GM19240 (cell line): ENCODE data around the gene TRMT61B.

ENCODE experiments used
- DNase-seq: peaks from one replicate; pipeline ENCODE4 v3.0.0; 2011; ENCODE audit warnings: low spot score; ENCODE audit not compliant: insufficient read length

TRMT61B gene

GRCh38 chr2:28870146-28870891 lies at the start of gene TRMT61B:
TRMT61B (minus strand) TSS chr2:28870309; CDS start chr2:28870277, 32 bp downstream.
- peak; percentile 90 for DNase-seq

GRCh38 chr2:28915939-28916338 lies 45.8 kb upstream of the TRMT61B start:
- DNase-seq = no peak

DNA sequence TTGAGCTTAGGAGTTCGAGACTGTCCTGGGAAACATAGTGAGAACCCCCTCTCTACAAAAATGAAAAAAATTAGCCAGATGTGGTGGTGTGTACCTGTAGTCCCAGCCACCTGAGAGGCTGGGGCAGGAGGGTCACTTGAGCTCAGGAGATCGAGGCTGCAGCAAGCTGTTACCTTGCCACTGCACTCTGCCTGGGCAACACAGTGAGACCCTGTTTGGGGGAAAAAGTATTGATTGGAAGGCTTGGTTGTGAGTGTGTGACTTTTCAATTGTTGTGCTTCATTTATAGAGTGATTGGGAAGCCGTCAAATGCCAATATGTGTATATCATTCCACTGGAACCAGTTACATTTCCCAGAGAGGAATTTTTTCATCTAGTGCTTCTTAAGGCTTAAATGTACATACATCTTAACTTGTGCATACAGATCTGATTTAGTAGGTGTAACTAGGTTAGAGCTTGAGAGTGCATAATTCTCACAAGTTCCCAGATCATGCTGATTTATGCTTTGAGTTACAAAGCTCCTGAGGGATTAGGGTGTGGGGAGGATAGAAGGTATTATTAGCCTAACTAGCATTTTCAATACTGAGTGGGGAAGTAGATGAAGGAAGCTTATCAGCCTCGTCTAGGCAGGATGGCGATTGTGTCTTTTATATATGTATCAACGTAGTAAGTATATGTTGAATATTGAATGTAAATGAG lies 39.7 kb upstream of the TRMT61B start:
- DNase-seq = no peak

- no peak for DNase-seq
Observed at GRCh38 chr2:28908172-28908571, 38.1 kb upstream of the TRMT61B start.

DNA sequence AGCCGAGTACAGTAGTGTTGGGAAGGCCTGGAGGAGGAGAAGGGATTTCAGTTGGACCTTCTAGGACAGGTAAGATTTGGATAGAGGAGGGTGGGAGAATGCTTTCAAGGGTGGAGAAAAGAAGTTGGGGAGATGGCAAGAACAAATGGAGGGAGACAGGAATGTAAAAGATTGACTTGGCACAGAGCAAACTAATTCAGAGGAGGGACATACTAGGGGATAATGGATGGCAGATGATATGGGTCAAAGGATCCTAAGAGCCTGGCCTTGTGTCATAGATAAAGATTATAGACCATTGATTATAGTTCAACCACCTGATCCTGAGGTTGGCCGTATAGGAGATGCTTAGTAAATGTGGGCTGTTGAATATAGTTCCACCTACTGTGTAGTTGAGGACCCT lies 36.7 kb upstream of the TRMT61B start:
- DNase-seq = no peak

DNA sequence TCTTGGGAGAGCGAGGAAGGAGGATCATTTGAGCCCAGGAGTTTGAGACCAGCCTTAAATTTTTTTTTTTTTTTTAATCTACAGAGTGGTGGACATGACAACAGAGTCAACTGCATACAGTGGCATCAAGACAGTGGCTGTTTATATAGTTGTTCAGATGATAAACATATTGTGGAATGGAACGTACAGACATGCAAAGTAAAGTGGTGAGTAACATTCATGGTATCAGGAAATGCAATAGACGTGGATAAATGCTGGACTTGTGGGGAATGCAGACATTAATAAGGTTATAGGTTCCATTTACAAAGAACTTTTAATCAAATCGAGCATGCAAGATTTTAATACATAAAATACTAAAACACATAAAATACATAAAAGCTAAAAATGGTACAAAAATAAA lies 36.3 kb upstream of the TRMT61B start:
- no peak for DNase-seq

- no peak for DNase-seq
Observed at GRCh38 chr2:28905533-28905932, 35.4 kb upstream of the TRMT61B start.

GRCh38 chr2:28904802-28905457 lies 34.8 kb upstream of the TRMT61B start:
- DNase-seq = no peak

DNA sequence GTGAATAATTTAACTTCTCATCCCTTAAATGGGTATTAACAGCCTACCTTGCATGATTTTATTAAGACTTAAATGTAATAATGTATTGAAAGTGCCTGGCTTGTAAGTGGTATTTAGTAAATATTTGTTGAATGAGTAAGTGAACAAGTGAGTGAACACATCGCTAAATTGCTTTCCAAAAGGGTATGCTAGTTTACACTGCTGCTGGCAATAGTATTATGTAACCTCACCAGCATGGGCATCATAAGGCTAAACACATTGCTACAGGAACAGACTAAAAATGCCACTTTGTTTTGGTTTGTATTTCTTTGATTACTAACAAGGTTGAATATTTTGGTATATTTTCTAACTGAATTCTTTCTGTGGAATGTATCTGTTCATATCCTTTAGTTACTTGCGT lies 34.2 kb upstream of the TRMT61B start:
- DNase-seq = no peak

- DNase-seq = no peak
Observed at GRCh38 chr2:28902584-28902983, 32.5 kb upstream of the TRMT61B start.

DNA sequence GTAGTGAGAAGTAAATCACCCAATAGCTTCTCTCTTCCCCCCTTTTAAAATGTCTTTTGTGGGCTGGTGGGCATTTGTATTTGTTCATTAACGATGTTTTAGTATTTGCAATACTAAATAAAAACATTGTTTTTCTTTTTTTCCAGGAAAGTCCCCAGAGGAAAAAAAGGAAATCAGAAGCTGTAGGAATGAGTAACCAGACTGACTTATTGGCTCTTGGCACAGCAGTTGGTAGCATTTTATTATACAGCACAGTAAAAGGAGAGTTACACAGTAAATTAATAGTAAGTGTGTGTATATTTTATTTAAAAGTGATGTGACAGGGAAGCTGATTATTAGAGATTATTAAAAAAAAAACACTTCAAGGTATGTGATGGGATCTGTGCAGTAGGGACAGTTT lies 31.7 kb upstream of the TRMT61B start:
- no peak for DNase-seq

DNA sequence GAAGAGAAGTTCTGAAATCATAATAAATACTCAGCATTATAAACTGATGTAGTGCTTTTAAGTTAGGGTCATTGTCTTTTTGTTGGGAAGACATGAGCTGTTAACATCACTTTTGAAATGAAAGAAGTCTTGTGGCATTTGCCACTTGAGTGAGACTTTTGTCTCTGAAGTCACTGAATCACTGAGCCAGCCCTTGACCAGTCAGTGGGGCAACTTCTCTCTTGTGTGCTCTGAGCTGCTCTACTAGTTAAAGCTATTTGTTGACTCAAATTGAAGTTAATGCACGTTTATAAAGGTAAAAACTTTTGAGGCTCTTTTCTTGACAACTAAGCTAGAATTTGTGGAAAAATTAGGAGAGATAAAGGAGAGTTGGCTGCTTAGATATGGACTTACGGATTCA lies 31.1 kb upstream of the TRMT61B start:
- DNase-seq = no peak

DNA sequence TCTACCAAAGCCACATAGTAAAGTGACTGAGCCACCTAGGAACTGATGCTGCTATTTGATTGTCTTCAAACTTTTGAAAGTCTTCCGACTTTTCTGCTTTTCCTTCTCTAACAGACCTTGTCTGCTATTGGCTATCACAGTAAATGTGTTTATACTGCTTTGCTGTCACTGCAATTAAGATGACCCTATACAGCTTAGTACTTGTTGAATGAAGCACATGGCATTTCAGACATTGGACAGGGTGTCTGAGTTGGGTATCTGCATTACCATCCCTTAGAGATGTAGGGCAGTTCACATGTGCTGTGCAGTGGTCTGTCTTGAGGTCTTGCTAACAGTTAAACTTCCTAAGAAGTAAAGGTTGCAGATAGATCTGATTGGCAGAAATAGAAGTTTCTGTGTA lies 27.9 kb upstream of the TRMT61B start:
- no peak for DNase-seq

DNA sequence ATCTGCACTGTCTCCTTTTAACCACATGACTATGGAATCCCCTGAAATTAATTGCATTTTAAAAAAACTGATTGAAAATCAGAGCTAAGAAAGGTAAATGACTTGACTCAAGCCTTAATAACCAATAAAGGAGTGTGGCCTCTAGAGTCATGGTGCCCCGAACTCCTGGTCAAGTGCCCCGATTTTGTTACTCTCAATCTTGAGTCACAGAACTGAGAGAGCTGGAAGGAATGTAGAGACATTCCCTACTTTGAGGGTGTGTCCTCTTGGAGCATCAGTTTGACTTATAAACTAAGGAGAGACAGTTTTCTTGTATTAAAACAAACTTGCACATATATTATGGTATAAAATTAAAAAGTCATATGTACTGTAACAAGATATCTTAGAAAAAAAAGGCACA lies 26.8 kb upstream of the TRMT61B start:
- no peak for DNase-seq

DNA sequence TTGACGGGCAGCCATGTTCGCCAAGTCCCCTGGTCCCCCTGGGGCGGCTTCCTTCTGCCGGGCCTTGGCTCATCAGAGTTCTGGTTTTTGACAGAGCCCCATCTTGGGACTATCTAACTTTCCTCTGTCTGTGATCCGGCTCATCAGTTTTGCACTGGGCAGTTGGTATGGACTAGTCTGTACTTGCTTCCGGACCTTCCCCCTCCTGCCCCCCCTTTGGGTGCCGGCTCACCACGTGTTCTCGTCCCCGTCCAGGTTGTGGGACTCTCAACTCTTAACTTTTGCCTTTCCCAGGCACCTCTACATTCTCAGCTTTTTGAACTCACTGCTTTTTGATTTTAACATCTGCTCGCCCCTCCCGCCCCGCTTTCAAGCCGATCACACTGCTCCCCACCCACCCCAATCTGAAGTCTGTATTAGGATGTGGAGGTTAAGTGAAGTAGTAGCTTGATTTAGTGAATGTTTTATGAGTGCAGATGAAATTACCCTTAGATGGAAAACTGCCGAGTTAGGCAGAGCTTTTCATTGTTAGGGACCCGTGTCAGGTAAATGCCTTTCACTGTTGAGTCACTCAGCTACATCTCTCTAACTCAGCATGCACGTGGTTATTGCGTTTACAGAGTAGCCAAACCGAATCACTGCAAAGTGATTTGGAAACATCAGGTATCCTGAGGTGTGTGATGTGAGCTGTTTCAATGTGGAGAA lies 25.2 kb upstream of the TRMT61B start:
- no peak for DNase-seq

- DNase-seq = peak; percentile 88
Observed at GRCh38 chr2:28894470-28895188, 24.5 kb upstream of the TRMT61B start, which contains the start of gene WDR43. WDR43 (plus strand) TSS chr2:28894667; CDS start chr2:28894699, 32 bp downstream.

DNA sequence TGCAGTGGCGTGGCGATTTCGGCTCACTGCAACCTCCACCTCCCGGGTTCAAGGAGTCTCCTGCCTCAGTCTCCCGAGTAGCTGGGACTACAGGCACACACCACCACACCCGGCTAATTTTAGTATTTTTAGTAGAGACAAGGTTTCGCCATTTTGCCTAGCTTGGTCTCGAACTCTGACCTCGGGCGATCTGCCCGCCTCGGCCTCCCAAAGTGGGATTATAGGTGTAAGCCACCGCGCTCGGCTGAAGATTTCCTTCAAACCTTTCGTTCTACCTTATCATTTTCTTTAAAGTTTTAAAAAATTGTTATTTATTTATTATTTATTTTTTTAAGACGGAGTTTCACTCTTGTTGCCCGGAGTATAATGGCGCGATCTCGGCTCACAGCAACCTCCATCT lies 23.4 kb upstream of the TRMT61B start:
- no peak for DNase-seq

DNA sequence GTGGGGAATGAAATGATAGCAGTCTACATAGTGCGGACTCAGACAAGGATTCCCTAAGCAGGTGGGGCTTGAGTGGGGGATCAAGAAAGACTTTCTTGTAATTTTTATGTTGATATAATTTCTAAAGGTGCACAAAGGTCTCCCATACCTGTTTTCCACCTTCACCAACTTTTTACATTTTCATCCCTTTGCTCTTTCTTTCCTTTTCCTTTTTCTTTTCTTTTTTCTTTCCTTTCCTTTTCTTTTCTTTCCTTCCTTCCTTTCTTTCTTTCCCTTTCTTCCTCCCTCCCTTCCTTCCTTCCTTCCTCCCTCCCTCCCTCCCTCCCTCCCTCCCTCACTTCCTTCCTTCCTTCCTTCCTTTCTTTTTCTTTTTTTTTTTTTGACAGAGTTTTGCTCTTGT lies 10.1 kb upstream of the TRMT61B start:
- DNase-seq = no peak

DNA sequence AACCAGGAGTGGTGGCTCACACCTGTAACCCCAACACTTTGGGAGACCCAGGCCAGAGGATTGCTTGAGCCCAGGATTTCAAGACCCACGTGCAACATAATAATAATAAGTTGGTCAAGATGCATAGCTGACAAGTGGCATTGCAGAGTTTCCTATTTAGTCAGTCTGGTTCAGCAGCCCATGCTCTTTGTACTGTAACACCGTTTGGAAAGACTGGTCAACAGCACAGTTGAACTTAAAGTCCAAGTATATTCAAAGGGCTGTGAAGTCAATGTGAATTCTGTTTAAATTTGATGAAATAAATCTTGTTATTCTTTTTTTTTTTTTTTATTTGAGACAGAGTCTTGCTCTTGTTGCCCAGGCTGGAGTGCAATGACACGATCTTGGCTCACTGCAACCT lies 1.5 kb upstream of the TRMT61B start:
- no peak for DNase-seq

GRCh38 chr2:28869494-28870145 lies 489 bp downstream of the TRMT61B start:
- peak; percentile 2 for DNase-seq

DNA sequence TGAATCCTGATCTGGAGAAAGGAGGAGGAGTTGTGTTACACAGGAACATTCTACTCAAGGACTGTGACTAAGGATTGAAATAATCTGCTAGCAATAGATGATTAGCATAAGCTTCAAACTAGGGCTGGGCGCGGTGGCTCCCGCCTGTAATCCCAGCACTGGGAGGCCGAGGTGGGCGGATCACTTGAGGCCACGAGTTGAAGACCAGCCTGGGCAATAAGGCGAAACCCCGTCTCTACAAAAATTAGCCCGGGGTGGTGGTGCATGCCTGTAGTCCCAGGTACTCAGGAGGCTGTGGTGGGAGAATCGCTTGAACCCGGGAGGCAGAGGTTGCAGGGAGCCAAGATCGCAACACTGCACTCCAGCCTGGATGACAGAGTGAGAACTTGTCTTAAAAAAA lies 1.5 kb downstream of the TRMT61B start:
- DNase-seq = no peak
